Astrocyte (in vitro differentiated cells and primary cell): ENCODE data around the gene PDE7B.

Experiments used
- CTCF ChIP-seq: IDR thresholded peaks from 2 replicates; pipeline ENCODE4 v1.5.1; 2011; ENCODE audit warnings: low read depth, mild to moderate bottlenecking, inconsistent platforms, low read length, moderate library complexity; ENCODE audit not compliant: insufficient read depth
- EZH2 ChIP-seq: IDR thresholded peaks from 2 replicates; pipeline ENCODE4 v1.6.1; 2012; ENCODE audit warnings: mild to moderate bottlenecking, low read length, inconsistent platforms; ENCODE audit not compliant: insufficient read depth

GRCh38 chr6:135870722-135871121 is 19.2 kb downstream of the PDE7B start:
- no peak for TF ChIP-seq CTCF
- TF ChIP-seq EZH2 = no peak
